Activated CD8-positive, alpha-beta memory T cell treated with anti-CD3 and anti-CD28 coated beads for 24 hours (primary cell): Measurements from ENCODE around the gene UTS2B.

Experiments
- DNase-seq: peaks from one replicate; pipeline ENCODE4 v3.0.0-alpha.2; 2020

The UTS2B gene

GRCh38 chr3:191235331-191236314 is 94.7 kb downstream of the UTS2B start:
- DNase-seq: no peak

- DNase-seq: no peak
Observed at GRCh38 chr3:191234216-191234615, 96.1 kb downstream of the UTS2B start.

GRCh38 chr3:191227541-191227940 is 102.8 kb downstream of the UTS2B start:
- DNase-seq: no peak

GRCh38 chr3:191221638-191222037 is 108.7 kb downstream of the UTS2B start:
- DNase-seq: no peak

- DNase-seq: no peak
Observed at GRCh38 chr3:191220908-191221307, 109.4 kb downstream of the UTS2B start.

- DNase-seq: no peak
Observed at GRCh38 chr3:191217301-191217700, 113.0 kb downstream of the UTS2B start.
